Upper lobe of left lung (tissue), 4 donors: ENCODE results near the gene MAP3K2.

Experiments used
- POLR2A ChIP-seq, 4 donors: fragments of 450-650 bp; IDR thresholded peaks; one replicate each; pipeline ENCODE4 v1.5.1; 2016 to 2017; ENCODE audit warnings: antibody characterized with exemption in 4 of 4, mild to moderate bottlenecking in 2 of 4
- POLR2AphosphoS5 ChIP-seq, 2 donors: sonication (generic); formaldehyde crosslinking; IDR thresholded peaks; one replicate each; pipeline ENCODE4 v1.5.1; 2017; ENCODE audit warnings: antibody characterized with exemption in 2 of 2
- TF ChIP-seq, protein P1 (sequence below), 6 experiments: fragments of 450-650 bp in 4 of 6; fragments of 200-600 bp in 2 of 6; sonication (generic) in 2 of 6; IDR thresholded peaks; one replicate each; pipeline ENCODE4 v1.5.1; 2016 to 2019; ENCODE audit warnings: antibody characterized with exemption in 6 of 6

DNA sequence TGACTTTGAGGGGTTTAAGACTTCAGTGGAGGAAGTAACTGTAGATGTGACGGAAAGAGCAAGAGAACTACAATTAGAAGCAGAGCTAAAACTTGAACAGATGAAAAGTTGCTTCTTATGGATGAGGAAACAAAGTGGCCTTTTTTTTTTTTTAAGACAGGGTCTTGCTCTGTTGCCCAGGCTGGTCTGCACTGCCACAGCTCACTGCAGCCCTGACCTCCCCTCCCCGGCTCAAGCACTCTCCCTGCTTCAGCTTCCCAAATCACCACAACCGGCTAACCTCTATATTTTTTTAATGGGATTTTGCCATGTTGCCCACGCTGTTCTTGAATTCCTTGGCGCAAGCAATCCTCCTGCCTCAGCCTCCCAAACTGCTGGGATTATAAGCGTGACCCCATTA, 3.2 kb downstream of the MAP3K2 start:
- TF ChIP-seq, protein P1, sequence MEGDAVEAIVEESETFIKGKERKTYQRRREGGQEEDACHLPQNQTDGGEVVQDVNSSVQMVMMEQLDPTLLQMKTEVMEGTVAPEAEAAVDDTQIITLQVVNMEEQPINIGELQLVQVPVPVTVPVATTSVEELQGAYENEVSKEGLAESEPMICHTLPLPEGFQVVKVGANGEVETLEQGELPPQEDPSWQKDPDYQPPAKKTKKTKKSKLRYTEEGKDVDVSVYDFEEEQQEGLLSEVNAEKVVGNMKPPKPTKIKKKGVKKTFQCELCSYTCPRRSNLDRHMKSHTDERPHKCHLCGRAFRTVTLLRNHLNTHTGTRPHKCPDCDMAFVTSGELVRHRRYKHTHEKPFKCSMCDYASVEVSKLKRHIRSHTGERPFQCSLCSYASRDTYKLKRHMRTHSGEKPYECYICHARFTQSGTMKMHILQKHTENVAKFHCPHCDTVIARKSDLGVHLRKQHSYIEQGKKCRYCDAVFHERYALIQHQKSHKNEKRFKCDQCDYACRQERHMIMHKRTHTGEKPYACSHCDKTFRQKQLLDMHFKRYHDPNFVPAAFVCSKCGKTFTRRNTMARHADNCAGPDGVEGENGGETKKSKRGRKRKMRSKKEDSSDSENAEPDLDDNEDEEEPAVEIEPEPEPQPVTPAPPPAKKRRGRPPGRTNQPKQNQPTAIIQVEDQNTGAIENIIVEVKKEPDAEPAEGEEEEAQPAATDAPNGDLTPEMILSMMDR (IDR thresholded peaks at IDR 0.05), result no peak
- no peak for TF ChIP-seq POLR2A (IDR thresholded peaks at IDR 0.05)
- no peak for TF ChIP-seq POLR2AphosphoS5 (IDR thresholded peaks at IDR 0.05)
